Right hindlimb (tissue), 1 donor: ENCODE results near the gene RTP3.
"Not testable (repeated sequence)": the region's sequence is repeated elsewhere in the genome, so short reads cannot be mapped to it uniquely, and the experiment has no call there.

ENCODE experiments used
- DNase-seq: peaks from one replicate; pipeline ENCODE4 v3.0.0-alpha.2; 2018

The RTP3 gene

GRCh38 chr3:46491089-46492070 is 6.4 kb upstream of the RTP3 start:
- no peak for DNase-seq

GRCh38 chr3:46492890-46493547 is 4.8 kb upstream of the RTP3 start:
- no peak for DNase-seq

- DNase-seq: not testable (repeated sequence)
These were observed 3.3 kb upstream of the RTP3 start for GRCh38 chr3:46494491-46494890.

GRCh38 chr3:46495901-46496456 is 1.8 kb upstream of the RTP3 start:
- DNase-seq: no peak

- DNase-seq: no peak
These were observed 825 bp upstream of the RTP3 start for GRCh38 chr3:46496746-46497555.

- DNase-seq: no peak
These were observed 1.2 kb downstream of the RTP3 start for GRCh38 chr3:46498916-46499519.

GRCh38 chr3:46500656-46501635 is 3.2 kb downstream of the RTP3 start:
- DNase-seq: no peak

- no peak for DNase-seq
These were observed 3.9 kb downstream of the RTP3 start for GRCh38 chr3:46501702-46502101.

- DNase-seq: peak; percentile 39
These were observed 5.6 kb downstream of the RTP3 start for GRCh38 chr3:46503200-46503874.

GRCh38 chr3:46504789-46505188 is 7.0 kb downstream of the RTP3 start:
- DNase-seq: no peak

GRCh38 chr3:46505953-46506352 is 8.2 kb downstream of the RTP3 start:
- no peak for DNase-seq

- no peak for DNase-seq
These were observed 8.8 kb downstream of the RTP3 start for GRCh38 chr3:46506526-46506925.

- no peak for DNase-seq
These were observed 11.2 kb downstream of the RTP3 start for GRCh38 chr3:46508850-46509591.

GRCh38 chr3:46509661-46510187 is 11.9 kb downstream of the RTP3 start:
- no peak for DNase-seq

GRCh38 chr3:46512191-46512749 is 14.5 kb downstream of the RTP3 start:
- DNase-seq: no peak

- no peak for DNase-seq
These were observed 18.7 kb downstream of the RTP3 start for GRCh38 chr3:46516521-46516920.

- no peak for DNase-seq
These were observed 19.4 kb downstream of the RTP3 start for GRCh38 chr3:46517016-46517783.

- no peak for DNase-seq
These were observed 20.0 kb downstream of the RTP3 start for GRCh38 chr3:46517784-46518181.
